Peyer's patch (tissue), 4 donors: Measurements from ENCODE around the gene SKA1. TPM values are rescaled to one million over a fixed set of nuclear protein-coding genes. Genes with fewer than 3 reads are reported as not detected.
"Not testable (repeated sequence)": the region's sequence is repeated elsewhere in the genome, so short reads cannot be mapped to it uniquely, and the experiment has no call there.

Source experiments
- DNase-seq, 3 donors: peaks; one replicate each; pipeline ENCODE4 v3.0.0-alpha.2; 2017 to 2019
- H3K27ac ChIP-seq, 4 donors: fragments of 200-600 bp; sonication (generic); one replicate each; pipeline ENCODE4 v1.5.1; 2016 to 2019
- H3K27me3 ChIP-seq, 2 donors: fragments of 200-600 bp; sonication (generic); one replicate each; pipeline ENCODE4 v1.5.1; 2019
- H3K36me3 ChIP-seq, 3 donors: fragments of 200-600 bp; sonication (generic); one replicate each; pipeline ENCODE4 v1.5.1; 2016 to 2019
- H3K4me1 ChIP-seq, 4 donors: fragments of 200-600 bp; sonication (generic); one replicate each; pipeline ENCODE4 v1.5.1; 2016 to 2019
- H3K4me3 ChIP-seq, 4 donors: fragments of 200-600 bp; sonication (generic); 1 replicate in 3 of 4; 2 replicates in 1 of 4; pipeline ENCODE4 v1.5.1; 2016 to 2019; ENCODE audit warnings: mild to moderate bottlenecking in 1 of 4
- H3K9me3 ChIP-seq, 4 donors: fragments of 200-600 bp; sonication (generic); one replicate each; pipeline ENCODE4 v1.5.1; 2016 to 2019; ENCODE audit warnings: mild to moderate bottlenecking in 1 of 4
- POLR2A ChIP-seq, 2 donors: fragments of 450-650 bp; IDR thresholded peaks; one replicate each; pipeline ENCODE4 v1.5.1; 2017; ENCODE audit warnings: antibody characterized with exemption in 2 of 2, mild to moderate bottlenecking in 2 of 2, moderate library complexity in 2 of 2
- total RNA-seq, 4 donors: library from RNA; depleted of rRNA; stranded (reverse); fragments of >200 nt; gene quantifications; one replicate each; pipeline ENCODE4 v1.1.0, GENCODE V29; 2016
- TF ChIP-seq, protein P1 (sequence below), 6 experiments: fragments of 450-650 bp in 4 of 6; fragments of 200-600 bp in 2 of 6; sonication (generic) in 1 of 6; IDR thresholded peaks; one replicate each; pipeline ENCODE4 v1.5.1; 2017 to 2019; ENCODE audit warnings: antibody characterized with exemption in 6 of 6, mild to moderate bottlenecking in 3 of 6, moderate library complexity in 1 of 6

Gene SKA1
- total RNA-seq, 4 donors from 2014 or later: 0.54 to 5.8 (median 2.2) TPM

DNA sequence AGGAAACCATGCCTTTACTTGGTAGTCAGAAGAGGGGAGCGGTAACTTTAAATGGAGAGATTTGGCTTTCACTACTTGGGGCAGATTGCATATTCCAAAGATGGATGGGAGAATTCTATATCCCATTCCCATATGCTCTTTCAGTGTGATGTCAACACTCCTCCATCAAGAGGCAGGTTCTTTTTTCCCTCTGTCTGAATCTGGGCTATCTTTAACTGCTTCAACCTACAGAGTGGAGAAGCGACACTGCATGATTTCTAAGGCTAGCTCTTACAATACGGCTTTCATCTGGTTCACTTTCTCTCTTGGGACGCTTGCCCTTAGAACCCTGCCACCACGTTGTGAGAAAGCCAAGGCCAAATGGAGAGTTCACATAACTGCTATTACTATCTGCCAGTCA lies 34.4 kb downstream of the SKA1 start:
- Histone ChIP-seq H3K27ac (no peak overlapping the region), H3K9me3 (no peaks in the 10 kb centered on the region), H3K4me1 (no peaks in the 10 kb centered on the region), H3K27me3 (peaks cover 0 to 5% of the 10 kb centered on the region in 2 donors), H3K36me3 (no peaks in the 10 kb centered on the region), H3K4me3 (no peak overlapping the region)
- TF ChIP-seq, protein P1, sequence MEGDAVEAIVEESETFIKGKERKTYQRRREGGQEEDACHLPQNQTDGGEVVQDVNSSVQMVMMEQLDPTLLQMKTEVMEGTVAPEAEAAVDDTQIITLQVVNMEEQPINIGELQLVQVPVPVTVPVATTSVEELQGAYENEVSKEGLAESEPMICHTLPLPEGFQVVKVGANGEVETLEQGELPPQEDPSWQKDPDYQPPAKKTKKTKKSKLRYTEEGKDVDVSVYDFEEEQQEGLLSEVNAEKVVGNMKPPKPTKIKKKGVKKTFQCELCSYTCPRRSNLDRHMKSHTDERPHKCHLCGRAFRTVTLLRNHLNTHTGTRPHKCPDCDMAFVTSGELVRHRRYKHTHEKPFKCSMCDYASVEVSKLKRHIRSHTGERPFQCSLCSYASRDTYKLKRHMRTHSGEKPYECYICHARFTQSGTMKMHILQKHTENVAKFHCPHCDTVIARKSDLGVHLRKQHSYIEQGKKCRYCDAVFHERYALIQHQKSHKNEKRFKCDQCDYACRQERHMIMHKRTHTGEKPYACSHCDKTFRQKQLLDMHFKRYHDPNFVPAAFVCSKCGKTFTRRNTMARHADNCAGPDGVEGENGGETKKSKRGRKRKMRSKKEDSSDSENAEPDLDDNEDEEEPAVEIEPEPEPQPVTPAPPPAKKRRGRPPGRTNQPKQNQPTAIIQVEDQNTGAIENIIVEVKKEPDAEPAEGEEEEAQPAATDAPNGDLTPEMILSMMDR (IDR thresholded peaks at IDR 0.05): no peak
- TF ChIP-seq POLR2A (IDR thresholded peaks at IDR 0.05): no peak
- DNase-seq: no peak

DNA sequence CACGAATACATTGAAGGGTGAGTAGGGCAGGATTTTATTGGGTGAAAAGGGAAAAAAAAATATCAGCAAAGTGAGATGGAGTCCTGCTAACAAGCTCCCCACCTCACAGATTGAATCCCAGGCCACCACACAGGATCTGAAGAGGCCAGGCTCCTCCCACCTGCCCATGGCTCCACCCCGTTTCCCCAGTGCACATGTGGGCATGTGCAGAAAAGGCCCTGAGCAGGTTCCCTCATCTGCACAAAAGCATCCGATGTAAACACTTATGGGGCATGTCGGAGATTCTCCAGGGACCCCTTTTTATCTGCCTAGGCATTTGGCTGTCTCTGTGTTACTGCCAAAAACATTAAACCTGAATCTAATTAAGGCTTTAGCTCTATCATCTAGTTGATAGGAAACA lies 35.2 kb downstream of the SKA1 start:
- DNase-seq: no peak
- H3K27ac ChIP-seq: no peak overlapping the region
- no peaks in the 10 kb centered on the region for H3K9me3 ChIP-seq
- TF ChIP-seq, protein P1 (IDR thresholded peaks at IDR 0.05): no peak
- no peak for TF ChIP-seq POLR2A (IDR thresholded peaks at IDR 0.05)
- H3K4me3 ChIP-seq: no peak overlapping the region
- H3K36me3 ChIP-seq: no peaks in the 10 kb centered on the region
- no peaks in the 10 kb centered on the region for H3K4me1 ChIP-seq
- peaks cover 0 to 5% of the 10 kb centered on the region in 2 donors for H3K27me3 ChIP-seq

GRCh38 chr18:50410894-50411293 lies 36.0 kb downstream of the SKA1 start:
- no peak overlapping the region for H3K4me3 ChIP-seq
- no peak overlapping the region for H3K27ac ChIP-seq
- H3K4me1 ChIP-seq: no peaks in the 10 kb centered on the region
- TF ChIP-seq, protein P1 (IDR thresholded peaks at IDR 0.05): no peak
- no peak for TF ChIP-seq POLR2A (IDR thresholded peaks at IDR 0.05)
- H3K9me3 ChIP-seq: no peaks in the 10 kb centered on the region
- H3K27me3 ChIP-seq: peaks cover 0 to 5% of the 10 kb centered on the region in 2 donors
- DNase-seq: no peak
- no peaks in the 10 kb centered on the region for H3K36me3 ChIP-seq

- not testable (repeated sequence) for H3K9me3 ChIP-seq, H3K4me1 ChIP-seq, H3K36me3 ChIP-seq, H3K27me3 ChIP-seq, DNase-seq, H3K27ac ChIP-seq, H3K4me3 ChIP-seq
These were observed 42.0 kb downstream of the SKA1 start for GRCh38 chr18:50416832-50417231.

- H3K4me3 ChIP-seq: not testable (repeated sequence)
These were observed 42.9 kb downstream of the SKA1 start for GRCh38 chr18:50417705-50418104.

DNA sequence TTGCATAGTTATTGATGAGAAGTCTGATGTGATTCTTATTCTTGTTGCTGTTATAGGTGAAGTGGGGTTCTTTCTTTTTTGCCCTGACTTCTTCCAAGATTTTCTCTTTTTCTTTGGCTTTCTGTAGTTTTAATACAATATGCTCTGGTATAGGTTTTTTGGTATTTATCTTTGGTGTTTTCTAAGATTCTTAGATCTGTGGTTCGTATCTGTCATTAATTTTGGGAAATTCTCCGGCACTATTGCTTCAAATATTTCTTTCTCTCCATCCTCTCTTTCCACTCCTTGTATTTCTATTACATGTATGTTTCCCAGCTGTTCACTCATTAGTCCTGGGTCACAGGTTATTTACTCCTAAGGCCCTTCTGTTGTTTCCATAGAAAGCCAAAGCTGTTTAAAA lies 43.8 kb downstream of the SKA1 start:
- no peaks in the 10 kb centered on the region for H3K4me1 ChIP-seq
- H3K36me3 ChIP-seq: no peaks in the 10 kb centered on the region
- no peak for TF ChIP-seq POLR2A (IDR thresholded peaks at IDR 0.05)
- TF ChIP-seq, protein P1 (IDR thresholded peaks at IDR 0.05): no peak
- no peak overlapping the region for H3K27ac ChIP-seq
- no peak for DNase-seq
- H3K9me3 ChIP-seq: peaks cover 0 to 5% (median 0%) of the 10 kb centered on the region in 4 donors
- no peak overlapping the region for H3K4me3 ChIP-seq
- H3K27me3 ChIP-seq: no peaks in the 10 kb centered on the region

More at GRCh38 chr18:50417705-50418104, 42.9 kb downstream of the SKA1 start:
- H3K9me3 ChIP-seq, H3K27ac ChIP-seq, H3K36me3 ChIP-seq, H3K27me3 ChIP-seq, H3K4me1 ChIP-seq, DNase-seq: not testable (repeated sequence)

DNA sequence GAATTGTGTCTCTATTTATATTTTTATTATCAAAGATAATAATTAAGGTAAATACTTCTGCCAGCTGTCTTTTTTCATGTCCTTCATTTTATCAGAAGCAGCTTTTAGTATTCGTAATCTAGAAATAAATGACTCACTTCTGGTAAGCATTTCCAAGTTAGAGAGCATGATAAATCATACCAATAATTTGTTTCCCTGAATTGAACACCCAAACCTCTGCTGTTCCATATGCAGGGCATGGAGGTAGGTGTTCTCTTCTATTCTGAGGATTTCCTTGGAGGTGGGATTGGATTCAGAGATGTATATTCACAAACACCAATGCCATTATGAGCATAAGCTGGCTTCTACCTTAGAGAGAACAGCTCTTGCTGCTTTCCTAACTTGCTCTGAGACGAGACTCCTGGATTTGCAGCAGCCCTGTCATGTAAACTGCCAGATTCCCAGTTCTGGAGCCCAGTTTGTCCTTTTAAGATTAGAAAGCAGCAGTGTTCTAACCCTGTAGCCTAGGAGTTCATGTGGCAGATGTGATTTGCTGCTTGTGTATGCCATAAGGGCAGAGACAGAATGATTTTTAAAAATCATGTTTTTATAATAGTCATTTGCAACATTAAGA lies 47.5 kb downstream of the SKA1 start:
- no peak overlapping the region for H3K27ac ChIP-seq

More for the DNA sequence above, 47.5 kb downstream of the SKA1 start:
- Histone ChIP-seq H3K27me3 (no peaks in the 10 kb centered on the region), H3K4me3 (no peak overlapping the region), H3K4me1 (no peaks in the 10 kb centered on the region), H3K36me3 (no peaks in the 10 kb centered on the region), H3K9me3 (peaks cover 0 to 4% (median 0%) of the 10 kb centered on the region in 4 donors)
- TF ChIP-seq POLR2A (IDR thresholded peaks at IDR 0.05): no peak
- TF ChIP-seq, protein P1 (IDR thresholded peaks at IDR 0.05): no peak
- DNase-seq: no peak
